Chondrocyte (in vitro differentiated cells): Measurements from ENCODE around the gene NUP188. TPM values are rescaled to one million over a fixed set of nuclear protein-coding genes. Genes with fewer than 3 reads are reported as not detected.
"Not testable (repeated sequence)": the region's sequence is repeated elsewhere in the genome, so short reads cannot be mapped to it uniquely, and the experiment has no call there.

Experiments used
- DNase-seq: peaks from one replicate; pipeline ENCODE4 v3.0.0; 2021; ENCODE audit warnings: mixed read lengths, low spot score
- H3K27ac Mint-ChIP-seq: one replicate; pipeline ENCODE4 v1.8.0; 2021; ENCODE audit warnings: mild to moderate bottlenecking, moderate library complexity, mixed read lengths; ENCODE audit not compliant: unreplicated experiment
- H3K27me3 Mint-ChIP-seq: 2 replicates; pipeline ENCODE4 v1.8.0; 2021; ENCODE audit warnings: low read depth, mixed read lengths
- H3K36me3 Mint-ChIP-seq: 2 replicates; pipeline ENCODE4 v1.8.0; 2021; ENCODE audit warnings: low read depth, mixed read lengths
- H3K4me1 Mint-ChIP-seq: 2 replicates; pipeline ENCODE4 v1.8.0; 2021; ENCODE audit warnings: low read depth, mild to moderate bottlenecking, mixed read lengths
- H3K4me3 Mint-ChIP-seq: one replicate; pipeline ENCODE4 v1.8.0; 2021; ENCODE audit warnings: mild to moderate bottlenecking, moderate library complexity, mixed read lengths; ENCODE audit not compliant: unreplicated experiment
- H3K9me3 Mint-ChIP-seq: 2 replicates; pipeline ENCODE4 v1.8.0; 2021; ENCODE audit warnings: low read depth, mixed read lengths
- total RNA-seq: library from RNA; stranded (reverse); gene quantifications from 3 replicates; pipeline ENCODE4 v1.2.1, GENCODE V29; 2021
- TF ChIP-seq, protein P1 (sequence below): fragments of 200-600 bp; sonication (generic); IDR thresholded peaks from 2 replicates; pipeline ENCODE4 v1.5.0; 2021; ENCODE audit warnings: antibody characterized with exemption, mild to moderate bottlenecking, moderate library complexity

NUP188 gene
- total RNA-seq, 1 donor from 2014 or later = 36.0 TPM

DNA sequence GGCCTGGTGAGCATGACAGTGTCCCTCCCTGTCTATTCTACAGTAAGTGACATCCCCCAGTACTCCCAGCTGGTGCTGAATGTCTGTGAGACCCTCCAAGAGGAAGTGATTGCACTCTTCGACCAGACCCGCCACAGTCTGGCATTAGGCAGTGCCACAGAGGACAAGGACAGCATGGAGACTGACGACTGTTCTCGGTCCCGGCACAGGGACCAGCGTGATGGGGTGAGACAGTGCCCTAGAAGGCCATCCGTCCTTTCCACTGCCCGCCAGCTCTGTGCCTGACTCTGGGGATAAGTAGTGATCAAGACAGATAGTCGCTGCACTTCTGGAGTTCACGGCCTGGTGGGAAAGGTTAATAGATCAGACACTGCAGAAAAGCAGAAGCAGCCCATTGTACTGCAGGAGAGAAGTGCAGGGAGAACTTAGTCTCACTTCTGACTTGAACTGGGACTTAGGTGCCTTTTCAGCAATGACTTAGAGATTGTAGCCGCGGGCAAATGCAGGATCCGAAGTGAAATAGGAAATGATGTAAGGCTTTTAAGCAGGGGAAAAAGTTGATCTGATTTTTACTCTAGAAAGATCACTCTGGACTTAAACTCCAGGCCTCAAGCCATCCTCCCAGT is 52.2 kb downstream of the NUP188 start:
- Mint-ChIP-seq H3K36me3 (peaks cover 49% of the 10 kb centered on the region), H3K9me3 (no peaks in the 10 kb centered on the region), H3K27me3 (no peaks in the 10 kb centered on the region), H3K27ac (no peak overlapping the region), H3K4me1 (no peaks in the 10 kb centered on the region), H3K4me3 (no peak overlapping the region)
- DNase-seq = peak; percentile 65
- TF ChIP-seq, protein P1, sequence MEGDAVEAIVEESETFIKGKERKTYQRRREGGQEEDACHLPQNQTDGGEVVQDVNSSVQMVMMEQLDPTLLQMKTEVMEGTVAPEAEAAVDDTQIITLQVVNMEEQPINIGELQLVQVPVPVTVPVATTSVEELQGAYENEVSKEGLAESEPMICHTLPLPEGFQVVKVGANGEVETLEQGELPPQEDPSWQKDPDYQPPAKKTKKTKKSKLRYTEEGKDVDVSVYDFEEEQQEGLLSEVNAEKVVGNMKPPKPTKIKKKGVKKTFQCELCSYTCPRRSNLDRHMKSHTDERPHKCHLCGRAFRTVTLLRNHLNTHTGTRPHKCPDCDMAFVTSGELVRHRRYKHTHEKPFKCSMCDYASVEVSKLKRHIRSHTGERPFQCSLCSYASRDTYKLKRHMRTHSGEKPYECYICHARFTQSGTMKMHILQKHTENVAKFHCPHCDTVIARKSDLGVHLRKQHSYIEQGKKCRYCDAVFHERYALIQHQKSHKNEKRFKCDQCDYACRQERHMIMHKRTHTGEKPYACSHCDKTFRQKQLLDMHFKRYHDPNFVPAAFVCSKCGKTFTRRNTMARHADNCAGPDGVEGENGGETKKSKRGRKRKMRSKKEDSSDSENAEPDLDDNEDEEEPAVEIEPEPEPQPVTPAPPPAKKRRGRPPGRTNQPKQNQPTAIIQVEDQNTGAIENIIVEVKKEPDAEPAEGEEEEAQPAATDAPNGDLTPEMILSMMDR = no peak

DNA sequence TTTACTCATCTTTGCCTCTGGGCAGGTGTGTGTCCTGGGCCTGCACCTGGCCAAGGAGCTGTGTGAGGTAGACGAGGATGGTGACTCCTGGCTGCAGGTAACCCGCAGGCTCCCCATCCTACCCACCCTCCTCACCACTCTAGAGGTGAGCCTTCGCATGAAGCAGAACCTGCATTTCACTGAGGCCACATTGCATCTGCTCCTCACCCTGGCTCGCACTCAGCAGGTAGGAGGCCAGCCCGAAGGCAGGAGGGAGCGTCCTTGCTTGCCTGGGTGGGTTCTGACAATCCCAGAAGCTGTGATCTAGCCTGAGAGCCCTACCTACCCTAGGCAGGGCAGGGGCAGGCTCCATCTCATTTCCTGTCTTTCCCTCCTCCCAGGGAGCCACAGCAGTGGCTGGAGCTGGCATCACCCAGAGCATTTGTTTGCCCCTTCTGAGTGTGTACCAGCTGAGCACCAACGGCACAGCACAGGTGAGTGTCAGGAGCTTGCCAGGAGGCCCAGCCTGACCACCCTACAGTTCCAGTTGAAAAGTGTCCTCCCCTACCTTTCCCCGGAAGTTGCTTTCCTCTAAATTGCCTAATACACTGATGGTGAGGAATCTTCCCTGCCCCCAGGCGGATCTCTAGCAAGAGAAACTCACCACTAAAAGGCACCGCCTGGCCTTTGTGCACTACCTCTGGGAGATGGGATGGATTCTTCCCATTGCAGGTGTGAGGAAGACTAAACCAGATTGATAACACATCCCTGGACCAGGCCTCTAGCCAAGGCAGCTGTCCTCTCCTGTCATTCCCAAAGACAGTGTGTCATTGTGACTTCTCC is 54.2 kb downstream of the NUP188 start:
- Mint-ChIP-seq H3K9me3 (no peaks in the 10 kb centered on the region), H3K36me3 (peaks cover 43% of the 10 kb centered on the region), H3K4me3 (no peak overlapping the region), H3K27me3 (no peaks in the 10 kb centered on the region), H3K27ac (peak overlapping the region; percentile 7), H3K4me1 (peaks cover 3% of the 10 kb centered on the region)
- DNase-seq = peak; percentile 33
- TF ChIP-seq, protein P1 = no peak

DNA sequence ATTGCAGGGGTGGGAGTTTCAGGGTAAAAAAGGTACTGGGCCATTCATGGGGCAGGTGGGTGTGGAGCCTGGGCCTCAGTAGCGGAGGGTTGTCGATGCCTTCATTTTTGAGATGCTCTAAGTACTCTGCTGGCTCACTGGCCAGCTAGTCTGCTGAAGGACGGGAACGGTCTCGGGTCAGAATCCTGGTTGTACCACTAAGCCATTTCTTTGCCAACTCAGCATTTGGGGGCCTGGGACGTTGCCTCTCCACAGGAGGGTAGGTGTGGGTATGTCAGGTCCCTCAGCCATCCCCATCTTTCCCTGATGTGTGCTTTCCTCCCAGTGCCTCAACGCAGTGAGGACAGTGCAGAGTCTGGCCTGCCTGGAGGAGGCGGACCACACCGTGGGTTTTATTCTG is 55.5 kb downstream of the NUP188 start:
- DNase-seq = peak; percentile 44
- TF ChIP-seq, protein P1 = no peak
- peaks cover 10% of the 10 kb centered on the region for H3K4me1 Mint-ChIP-seq
- no peaks in the 10 kb centered on the region for H3K9me3 Mint-ChIP-seq
- no peaks in the 10 kb centered on the region for H3K27me3 Mint-ChIP-seq
- no peak overlapping the region for H3K27ac Mint-ChIP-seq
- H3K4me3 Mint-ChIP-seq = no peak overlapping the region
- H3K36me3 Mint-ChIP-seq = peaks cover 36% of the 10 kb centered on the region

DNA sequence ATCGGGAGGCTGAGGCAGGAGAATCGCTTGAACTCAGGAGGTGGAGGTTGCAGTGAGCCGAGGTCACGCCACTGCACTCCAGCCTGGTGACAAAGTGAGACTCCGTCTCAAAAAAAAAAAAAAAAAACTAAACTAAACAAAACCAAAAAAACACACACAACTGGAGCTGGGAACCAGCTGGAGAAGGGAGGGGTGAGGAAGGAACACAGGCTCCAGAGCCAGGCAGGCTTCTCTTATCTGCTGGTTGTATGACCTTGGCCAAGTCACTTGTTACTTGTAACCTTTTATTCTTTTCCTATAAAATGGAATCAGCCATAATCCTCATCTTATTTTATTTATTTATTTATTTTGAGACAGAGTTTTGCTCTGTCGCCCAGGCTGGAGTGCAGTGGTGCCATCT is 56.7 kb downstream of the NUP188 start:
- not testable (repeated sequence) for H3K4me1 Mint-ChIP-seq, H3K9me3 Mint-ChIP-seq, DNase-seq, H3K27me3 Mint-ChIP-seq, H3K4me3 Mint-ChIP-seq, H3K27ac Mint-ChIP-seq
- peaks cover 31% of the 10 kb centered on the region for H3K36me3 Mint-ChIP-seq

DNA sequence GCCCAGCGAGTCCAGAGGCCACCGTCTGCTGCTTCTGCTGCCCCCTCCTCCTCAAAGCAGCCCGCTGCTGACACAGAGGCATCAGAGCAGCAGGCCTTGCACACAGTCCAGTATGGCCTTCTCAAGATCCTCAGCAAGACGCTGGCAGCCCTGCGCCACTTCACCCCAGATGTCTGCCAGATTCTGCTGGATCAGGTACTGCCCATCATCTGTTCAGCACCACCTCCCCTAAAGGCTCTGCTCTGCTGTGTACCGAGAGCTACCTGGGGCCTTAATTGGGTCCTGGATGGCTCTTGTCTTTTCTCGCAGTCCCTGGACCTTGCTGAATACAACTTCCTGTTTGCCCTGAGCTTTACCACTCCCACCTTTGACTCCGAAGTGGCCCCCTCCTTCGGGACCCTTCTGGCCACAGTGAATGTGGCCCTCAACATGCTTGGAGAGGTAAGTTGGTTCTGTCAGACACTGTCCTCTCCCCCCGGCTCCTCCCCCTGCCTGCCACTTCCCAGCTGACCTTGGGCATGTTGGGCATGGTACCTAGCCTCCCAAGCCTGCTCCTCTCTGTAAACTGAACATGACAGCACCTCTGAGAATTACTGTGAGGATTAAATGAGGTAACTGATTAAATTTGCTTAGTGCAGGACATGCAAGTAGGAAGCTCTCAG is 58.0 kb downstream of the NUP188 start:
- Mint-ChIP-seq H3K27ac (no peak overlapping the region), H3K4me1 (peaks cover 10% of the 10 kb centered on the region), H3K4me3 (no peak overlapping the region), H3K9me3 (no peaks in the 10 kb centered on the region), H3K36me3 (peaks cover 28% of the 10 kb centered on the region), H3K27me3 (no peaks in the 10 kb centered on the region)
- TF ChIP-seq, protein P1 = no peak
- no peak for DNase-seq
